A549 (cell line): ENCODE data around the gene PPA1. TPM values are rescaled to one million over a fixed set of nuclear protein-coding genes. Genes with fewer than 3 reads are reported as not detected.
"Not testable (repeated sequence)": the region's sequence is repeated elsewhere in the genome, so short reads cannot be mapped to it uniquely, and the experiment has no call there.

Source experiments
- ATAC-seq, 2 experiments: fragments of 200-7000 bp in 1 of 2; fragments of >200 bp in 1 of 2; cut with Nextera tagmentation in 1 of 2; cut with Tn5 transposase in 1 of 2; 3 replicates each; pipeline versions ENCODE4 v1.8.0 to v1.9.1; 2018 to 2020; ENCODE audit warnings: mild to moderate bottlenecking in 1 of 2, moderate library complexity in 1 of 2
- CTCF ChIA-PET: fragments of 300-600 bp; sonication (Branson Sonifier 250); formaldehyde crosslinking; extraction: SDS; loops from one replicate; lab custom pipeline; 2021; ENCODE audit warnings: antibody characterized with exemption, inconsistent platforms; lab: Yijun Ruan, JAX
- POLR2A ChIA-PET: fragments of 350-600 bp; formaldehyde crosslinking; extraction: SDS; loops from one replicate; lab custom pipeline; 2021; ENCODE audit warnings: antibody characterized with exemption, inconsistent platforms; lab: Yijun Ruan, JAX
- DNase-seq, 2 experiments: peaks; one replicate each; pipeline versions ENCODE4 v3.0.0 to v3.0.0-alpha.2; 2011 to 2016; ENCODE audit warnings: low read depth in 1 of 2, low spot score in 1 of 2
- FAIRE-seq: peaks from 2 replicates; lab custom pipeline; 2011; peaks lifted over from hg19 to GRCh38; lab: Jason Lieb, UNC
- H3K27ac ChIP-seq, 2 experiments: fragments of >200 bp; sonication (Bioruptor Twin); formaldehyde crosslinking; 3 replicates each; pipeline ENCODE4 v1.5.1; 2016 to 2017
- H3K4me1 ChIP-seq: fragments of >200 bp; sonication (Bioruptor Twin); formaldehyde crosslinking; 3 replicates; pipeline ENCODE4 v1.6.1; 2016
- H3K4me2 ChIP-seq: fragments of >200 bp; sonication (Bioruptor Twin); formaldehyde crosslinking; 3 replicates; pipeline ENCODE4 v1.6.1; 2016
- H3K4me3 ChIP-seq: fragments of >200 bp; sonication (Bioruptor Twin); formaldehyde crosslinking; 3 replicates; pipeline ENCODE4 v1.5.1; 2016
- H3K9me3 ChIP-seq: fragments of >200 bp; sonication (Bioruptor Twin); formaldehyde crosslinking; 3 replicates; pipeline ENCODE4 v1.6.1; 2016
- CBX8 ChIP-seq: fragments of 200-600 bp; sonication (generic); IDR thresholded peaks from 2 replicates; pipeline ENCODE4 v1.6.1; 2016
- CEBPB ChIP-seq, 2 experiments: fragments of >200 bp in 1 of 2; sonication (Bioruptor Twin) in 1 of 2; formaldehyde crosslinking in 1 of 2; IDR thresholded peaks; 2 replicates each; pipeline ENCODE4 v1.6.1; 2012 to 2016
- CHD4 ChIP-seq: fragments of 200-600 bp; sonication (generic); IDR thresholded peaks from 2 replicates; pipeline ENCODE4 v1.6.1; 2016; ENCODE audit warnings: antibody characterized with exemption, mild to moderate bottlenecking, borderline replicate concordance
- EP300 ChIP-seq, 2 experiments: fragments of >200 bp; sonication (Bioruptor Twin); formaldehyde crosslinking; IDR thresholded peaks; 2 replicates in 1 of 2; 3 replicates in 1 of 2; pipeline ENCODE4 v1.6.1; 2016 to 2017
- ESRRA ChIP-seq: fragments of 150-350 bp; IDR thresholded peaks from 2 replicates; pipeline ENCODE4 v1.6.1; 2014; ENCODE audit warnings: mild to moderate bottlenecking, low read length, borderline replicate concordance
- FOXS1 ChIP-seq: fragments of 250-450 bp; sonication (Bioruptor Pico); IDR thresholded peaks from 2 replicates; pipeline ENCODE4 v1.5.0; 2020; ENCODE audit warnings: mild to moderate bottlenecking, moderate library complexity
- HOXA7 ChIP-seq: fragments of 250-450 bp; sonication (Bioruptor Pico); IDR thresholded peaks from 2 replicates; pipeline ENCODE4 v1.5.0; 2020; ENCODE audit warnings: mild to moderate bottlenecking, moderate library complexity
- KDM1A ChIP-seq: fragments of 200-600 bp; sonication (generic); IDR thresholded peaks from 2 replicates; pipeline ENCODE4 v1.6.1; 2016; ENCODE audit warnings: low read depth, mild to moderate bottlenecking
- PHF8 ChIP-seq: fragments of 200-600 bp; sonication (generic); IDR thresholded peaks from 2 replicates; pipeline ENCODE4 v1.6.1; 2016; ENCODE audit warnings: low read depth, mild to moderate bottlenecking, antibody characterized with exemption, moderate library complexity, borderline replicate concordance
- RAD21 ChIP-seq, 2 experiments: fragments of >200 bp in 1 of 2; sonication (Bioruptor Twin) in 1 of 2; formaldehyde crosslinking in 1 of 2; IDR thresholded peaks in 1 of 2; conservative IDR thresholded peaks in 1 of 2; 2 replicates in 1 of 2; 3 replicates in 1 of 2; pipeline ENCODE4 v1.6.1; 2012 to 2018; ENCODE audit warnings: inconsistent platforms in 1 of 2
- SMC3 ChIP-seq: fragments of >200 bp; sonication (Bioruptor Twin); formaldehyde crosslinking; IDR thresholded peaks from 3 replicates; pipeline ENCODE4 v1.6.1; 2018; ENCODE audit warnings: inconsistent platforms
- SREBF2 ChIP-seq: fragments of 450-650 bp; IDR thresholded peaks from 2 replicates; pipeline ENCODE4 v1.6.1; 2014; ENCODE audit warnings: mild to moderate bottlenecking, moderate library complexity
- TFCP2L1 ChIP-seq: fragments of 250-450 bp; sonication (Bioruptor Pico); IDR thresholded peaks from 2 replicates; pipeline ENCODE4 v1.5.0; 2021; ENCODE audit warnings: mild to moderate bottlenecking
- ZC3H11A ChIP-seq: fragments of 450-650 bp; IDR thresholded peaks from 2 replicates; pipeline ENCODE4 v1.6.1; 2014; ENCODE audit warnings: antibody characterized with exemption, mild to moderate bottlenecking
- ZSCAN20 ChIP-seq: fragments of 250-450 bp; sonication (Bioruptor Pico); IDR thresholded peaks from 2 replicates; pipeline ENCODE4 v1.8.0; 2022; ENCODE audit warnings: mild to moderate bottlenecking, moderate library complexity
- WGBS: methylation state at CpG from one replicate; pipeline ENCODE4 v1.1.6; 2017; ENCODE audit errors: missing lambda C conversion rate; 5-methylcytosine and 5-hydroxymethylcytosine counted together
- polyA plus RNA-seq, 4 experiments: library from polyadenylated mRNA; depleted of rRNA in 3 of 4; stranded (reverse); fragments of >200 nt; fragmentation: RNase III in 1 of 4; extraction: RNeasy Plus Mini Kit Qiagen cat#74134 plus additional on column Dnase treatment in 1 of 4; gene quantifications; 2 replicates in 3 of 4; 3 replicates in 1 of 4; pipeline ENCODE4 v1.2.3, GENCODE V29; 2011 to 2017
- TF ChIP-seq, protein P1 (sequence below): fragments of 450-650 bp; IDR thresholded peaks from 2 replicates; pipeline ENCODE4 v1.6.1; 2014; ENCODE audit warnings: antibody characterized with exemption
- TF ChIP-seq, protein P2 (sequence below): fragments of 250-450 bp; sonication (Bioruptor Pico); IDR thresholded peaks from 2 replicates; pipeline ENCODE4 v1.5.0; 2020; ENCODE audit warnings: low read depth, mild to moderate bottlenecking, moderate library complexity

Gene PPA1
- polyA plus RNA-seq, 2 of the 4 experiments (the other 2 are of a cell fraction) = 205 to 273 TPM

DNA sequence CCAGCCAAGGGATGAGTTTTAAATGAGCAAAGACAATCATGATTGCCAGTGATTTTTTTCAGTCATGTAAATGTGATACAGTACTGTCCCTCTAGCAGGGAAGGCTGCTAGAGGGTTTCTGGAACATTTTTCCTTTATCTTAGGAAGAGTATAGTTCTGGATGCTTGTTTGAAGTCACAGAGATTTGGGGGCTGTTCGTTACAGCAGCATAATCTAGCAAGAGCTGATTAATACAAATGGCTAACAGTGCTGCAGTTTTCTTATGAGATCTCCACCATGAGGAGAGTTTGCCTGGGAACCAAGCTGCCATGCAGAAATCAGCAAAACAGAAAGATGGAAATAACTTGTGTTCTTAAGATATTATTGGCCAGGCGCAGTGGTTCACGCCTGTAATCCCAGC lies 7.9 kb upstream of the PPA1 start:
- Histone ChIP-seq H3K9me3 (no peaks in the 10 kb centered on the region), H3K4me3 (no peak overlapping the region), H3K27ac (no peak overlapping the region), H3K4me1 (no peaks in the 10 kb centered on the region), H3K4me2 (no peak overlapping the region)
- ChIA-PET POLR2A (no interaction called here), CTCF (interaction anchor here (0.8 to 1.5 kb wide), 3 partner anchors 20 to 124 kb away, joined by 3 to 4 read pairs (median 4); no protein-coding TSS in a partner anchor)
- ATAC-seq = no peak
- WGBS = 90% methylated on average over 3 of the region's 3 CpGs
- no peak for DNase-seq
- no peak for FAIRE-seq
- TF ChIP-seq, protein P1, sequence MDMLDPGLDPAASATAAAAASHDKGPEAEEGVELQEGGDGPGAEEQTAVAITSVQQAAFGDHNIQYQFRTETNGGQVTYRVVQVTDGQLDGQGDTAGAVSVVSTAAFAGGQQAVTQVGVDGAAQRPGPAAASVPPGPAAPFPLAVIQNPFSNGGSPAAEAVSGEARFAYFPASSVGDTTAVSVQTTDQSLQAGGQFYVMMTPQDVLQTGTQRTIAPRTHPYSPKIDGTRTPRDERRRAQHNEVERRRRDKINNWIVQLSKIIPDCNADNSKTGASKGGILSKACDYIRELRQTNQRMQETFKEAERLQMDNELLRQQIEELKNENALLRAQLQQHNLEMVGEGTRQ = no peak
- TF ChIP-seq ZSCAN20 (CRISPR knock-in tag) = no peak
- no peak for TF ChIP-seq CBX8
- no peak for TF ChIP-seq FOXS1
- TF ChIP-seq HOXA7 = no peak
- no peak for TF ChIP-seq TFCP2L1 (CRISPR knock-in tag)
- TF ChIP-seq ZC3H11A = no peak
- TF ChIP-seq, protein P2, sequence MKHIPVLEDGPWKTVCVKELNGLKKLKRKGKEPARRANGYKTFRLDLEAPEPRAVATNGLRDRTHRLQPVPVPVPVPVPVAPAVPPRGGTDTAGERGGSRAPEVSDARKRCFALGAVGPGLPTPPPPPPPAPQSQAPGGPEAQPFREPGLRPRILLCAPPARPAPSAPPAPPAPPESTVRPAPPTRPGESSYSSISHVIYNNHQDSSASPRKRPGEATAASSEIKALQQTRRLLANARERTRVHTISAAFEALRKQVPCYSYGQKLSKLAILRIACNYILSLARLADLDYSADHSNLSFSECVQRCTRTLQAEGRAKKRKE (CRISPR knock-in tag) = no peak

GRCh38 chr10:70239986-70240385 lies 6.8 kb upstream of the PPA1 start:
- H3K4me1 ChIP-seq, DNase-seq, FAIRE-seq, POLR2A ChIA-PET, H3K27ac ChIP-seq, H3K4me2 ChIP-seq, CTCF ChIA-PET, ATAC-seq, H3K9me3 ChIP-seq, H3K4me3 ChIP-seq: not testable (repeated sequence)
- 88% methylated on average over 20 of the region's 21 CpGs for WGBS

GRCh38 chr10:70239077-70239976 lies 6.1 kb upstream of the PPA1 start:
- H3K27ac ChIP-seq, POLR2A ChIA-PET, FAIRE-seq, H3K9me3 ChIP-seq, ATAC-seq, H3K4me2 ChIP-seq, DNase-seq, H3K4me1 ChIP-seq, H3K4me3 ChIP-seq, CTCF ChIA-PET: not testable (repeated sequence)
- 81% methylated on average over 12 of the region's 55 CpGs for WGBS

- H3K4me2 ChIP-seq, H3K4me1 ChIP-seq, H3K9me3 ChIP-seq, POLR2A ChIA-PET, H3K4me3 ChIP-seq, H3K27ac ChIP-seq, ATAC-seq, FAIRE-seq, DNase-seq: not testable (repeated sequence)
- CTCF ChIA-PET = interaction anchor here (1.3 to 1.9 kb wide), 4 partner anchors 16 to 126 kb away, joined by 3 to 7 read pairs (median 4); no protein-coding TSS in a partner anchor
- WGBS = 57% methylated on average over 6 of the region's 6 CpGs
These were observed 4.8 kb upstream of the PPA1 start for GRCh38 chr10:70237958-70238536.

- H3K4me3 ChIP-seq = no peak overlapping the region
- POLR2A ChIA-PET = no interaction called here
- H3K9me3 ChIP-seq = no peaks in the 10 kb centered on the region
- FAIRE-seq (no peak), ATAC-seq (no peak), DNase-seq (no peak)
- H3K4me2 ChIP-seq = no peak overlapping the region; the same call in 2 of the 3 replicates
- no peak overlapping the region for H3K27ac ChIP-seq
- peaks cover 16% of the 10 kb centered on the region; the same call in 2 of the 3 replicates for H3K4me1 ChIP-seq
- CTCF ChIA-PET = interaction anchor here (1.3 to 3.7 kb wide), 3 partner anchors 9 to 130 kb away, joined by 5 to 43 read pairs (median 5); no protein-coding TSS in a partner anchor
- 93% methylated on average over 18 of the region's 18 CpGs for WGBS
- TF ChIP-seq TFCP2L1 (CRISPR knock-in tag) (no peak), EP300 (IDR thresholded peaks at IDR 0.05) (no peak), CEBPB (IDR thresholded peaks at IDR 0.05) (no peak), PHF8 (no peak), RAD21 (conservative IDR thresholded peaks at IDR 0.05 in 1 of 2, IDR thresholded peaks at IDR 0.05 in 1 of 2) (no peak), CHD4 (no peak), ESRRA (no peak), ZC3H11A (no peak), KDM1A (no peak), SMC3 (no peak), SREBF2 (no peak)
- TF ChIP-seq, protein P1 = no peak
These were observed 1.6 kb upstream of the PPA1 start for GRCh38 chr10:70234668-70235447.
